Chondrocyte (in vitro differentiated cells): ENCODE measurements around the gene AMY2A. TPM values are rescaled to one million over a fixed set of nuclear protein-coding genes. Genes with fewer than 3 reads are reported as not detected.
"Not testable (repeated sequence)": the region's sequence is repeated elsewhere in the genome, so short reads cannot be mapped to it uniquely, and the experiment has no call there.

Experiments used
- DNase-seq: peaks from one replicate; pipeline ENCODE4 v3.0.0; 2021; ENCODE audit warnings: mixed read lengths, low spot score
- H3K27ac Mint-ChIP-seq: one replicate; pipeline ENCODE4 v1.8.0; 2021; ENCODE audit warnings: mild to moderate bottlenecking, moderate library complexity, mixed read lengths; ENCODE audit not compliant: unreplicated experiment
- H3K27me3 Mint-ChIP-seq: 2 replicates; pipeline ENCODE4 v1.8.0; 2021; ENCODE audit warnings: low read depth, mixed read lengths
- H3K36me3 Mint-ChIP-seq: 2 replicates; pipeline ENCODE4 v1.8.0; 2021; ENCODE audit warnings: low read depth, mixed read lengths
- H3K4me1 Mint-ChIP-seq: 2 replicates; pipeline ENCODE4 v1.8.0; 2021; ENCODE audit warnings: low read depth, mild to moderate bottlenecking, mixed read lengths
- H3K4me3 Mint-ChIP-seq: one replicate; pipeline ENCODE4 v1.8.0; 2021; ENCODE audit warnings: mild to moderate bottlenecking, moderate library complexity, mixed read lengths; ENCODE audit not compliant: unreplicated experiment
- H3K9me3 Mint-ChIP-seq: 2 replicates; pipeline ENCODE4 v1.8.0; 2021; ENCODE audit warnings: low read depth, mixed read lengths
- long read RNA-seq: library from polyadenylated mRNA; stranded (forward); transcript quantifications from one replicate; pipeline ENCODE4 v2.0.0, GENCODE V29; 2021
- total RNA-seq: library from RNA; stranded (reverse); gene quantifications from 3 replicates; pipeline ENCODE4 v1.2.1, GENCODE V29; 2021
- TF ChIP-seq, protein P1 (sequence below): fragments of 200-600 bp; sonication (generic); IDR thresholded peaks from 2 replicates; pipeline ENCODE4 v1.5.0; 2021; ENCODE audit warnings: antibody characterized with exemption, mild to moderate bottlenecking, moderate library complexity

The AMY2A gene
- not detected in 3 replicates for total RNA-seq
- long read RNA-seq = 0 reads

DNA sequence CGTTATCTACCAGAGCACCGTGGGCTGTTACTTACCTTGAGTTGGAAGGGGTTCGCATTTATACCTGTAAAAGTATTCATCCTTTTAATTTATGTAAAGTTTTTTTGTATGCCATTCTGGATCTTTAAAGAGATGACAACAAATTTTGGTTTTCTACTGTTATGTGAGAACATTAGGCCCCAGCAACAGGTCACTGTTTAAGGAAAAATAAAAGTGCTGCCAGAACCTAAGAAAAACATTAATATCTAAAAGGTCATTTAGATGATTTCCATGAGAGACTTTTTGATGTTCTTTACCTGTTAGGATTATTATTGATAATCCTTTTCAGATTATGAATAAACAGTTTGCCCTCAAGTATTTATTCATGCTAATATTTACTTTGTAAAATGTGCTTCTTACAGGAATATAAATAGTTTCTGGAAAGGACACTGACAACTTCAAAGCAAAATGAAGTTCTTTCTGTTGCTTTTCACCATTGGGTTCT, at the start of gene AMY2A:
AMY2A (plus strand) TSS at position 434 of the 484 bp plus-strand sequence; CDS start at position 448, 14 bp downstream.
- not testable (repeated sequence) for H3K9me3 Mint-ChIP-seq, H3K36me3 Mint-ChIP-seq, H3K4me3 Mint-ChIP-seq, H3K27ac Mint-ChIP-seq, DNase-seq, H3K4me1 Mint-ChIP-seq
- H3K27me3 Mint-ChIP-seq = peaks cover 11% of the 10 kb centered on the region

DNA sequence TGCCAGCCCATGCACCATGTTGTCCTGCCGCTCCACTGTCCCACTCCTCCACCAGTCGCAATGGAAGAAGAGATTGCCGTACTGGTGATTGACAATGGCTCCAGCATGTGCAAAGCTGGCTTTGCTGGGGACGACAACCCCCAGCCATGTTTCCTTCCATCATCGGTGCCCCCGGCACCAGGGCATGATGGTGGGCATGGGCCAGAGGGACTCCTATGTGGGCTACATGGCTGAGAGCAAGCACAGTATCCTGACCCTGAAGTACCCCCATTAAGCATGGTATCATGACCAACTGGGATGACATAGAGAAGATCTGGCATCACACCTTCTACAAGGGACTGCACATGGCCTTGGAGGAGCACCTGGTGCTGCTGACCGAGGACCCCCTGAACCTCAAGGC, 47.7 kb upstream of the AMY2A start:
- TF ChIP-seq, protein P1, sequence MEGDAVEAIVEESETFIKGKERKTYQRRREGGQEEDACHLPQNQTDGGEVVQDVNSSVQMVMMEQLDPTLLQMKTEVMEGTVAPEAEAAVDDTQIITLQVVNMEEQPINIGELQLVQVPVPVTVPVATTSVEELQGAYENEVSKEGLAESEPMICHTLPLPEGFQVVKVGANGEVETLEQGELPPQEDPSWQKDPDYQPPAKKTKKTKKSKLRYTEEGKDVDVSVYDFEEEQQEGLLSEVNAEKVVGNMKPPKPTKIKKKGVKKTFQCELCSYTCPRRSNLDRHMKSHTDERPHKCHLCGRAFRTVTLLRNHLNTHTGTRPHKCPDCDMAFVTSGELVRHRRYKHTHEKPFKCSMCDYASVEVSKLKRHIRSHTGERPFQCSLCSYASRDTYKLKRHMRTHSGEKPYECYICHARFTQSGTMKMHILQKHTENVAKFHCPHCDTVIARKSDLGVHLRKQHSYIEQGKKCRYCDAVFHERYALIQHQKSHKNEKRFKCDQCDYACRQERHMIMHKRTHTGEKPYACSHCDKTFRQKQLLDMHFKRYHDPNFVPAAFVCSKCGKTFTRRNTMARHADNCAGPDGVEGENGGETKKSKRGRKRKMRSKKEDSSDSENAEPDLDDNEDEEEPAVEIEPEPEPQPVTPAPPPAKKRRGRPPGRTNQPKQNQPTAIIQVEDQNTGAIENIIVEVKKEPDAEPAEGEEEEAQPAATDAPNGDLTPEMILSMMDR = no peak

DNA sequence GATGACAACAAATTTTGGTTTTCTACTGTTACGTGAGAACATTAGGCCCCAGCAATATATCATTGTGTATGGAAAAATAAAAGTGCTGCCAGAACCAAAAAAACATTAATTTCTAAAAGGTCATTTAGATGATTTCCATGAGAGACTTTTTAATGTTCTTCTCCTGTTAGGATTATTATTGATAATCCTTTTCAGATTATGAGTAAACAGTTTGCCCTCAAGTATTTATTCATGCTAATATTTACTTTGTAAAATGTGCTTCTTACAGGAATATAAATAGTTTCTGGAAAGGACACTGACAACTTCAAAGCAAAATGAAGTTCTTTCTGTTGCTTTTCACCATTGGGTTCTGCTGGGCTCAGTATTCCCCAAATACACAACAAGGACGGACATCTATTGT, 45.9 kb upstream of the AMY2A start, which contains the start of gene AMY2B:
AMY2B (plus strand) TSS at position 301 of the 400 bp plus-strand sequence; CDS start at position 315, 14 bp downstream.
- H3K4me3 Mint-ChIP-seq, H3K27me3 Mint-ChIP-seq, H3K27ac Mint-ChIP-seq, H3K36me3 Mint-ChIP-seq, H3K4me1 Mint-ChIP-seq, DNase-seq, H3K9me3 Mint-ChIP-seq: not testable (repeated sequence)

More for the DNA sequence above, 47.7 kb upstream of the AMY2A start:
- Mint-ChIP-seq H3K36me3 (no peaks in the 10 kb centered on the region), H3K9me3 (peaks cover 4% of the 10 kb centered on the region), H3K4me1 (no peaks in the 10 kb centered on the region), H3K4me3 (no peak overlapping the region), H3K27me3 (peaks cover 10% of the 10 kb centered on the region), H3K27ac (no peak overlapping the region)
- DNase-seq = no peak

DNA sequence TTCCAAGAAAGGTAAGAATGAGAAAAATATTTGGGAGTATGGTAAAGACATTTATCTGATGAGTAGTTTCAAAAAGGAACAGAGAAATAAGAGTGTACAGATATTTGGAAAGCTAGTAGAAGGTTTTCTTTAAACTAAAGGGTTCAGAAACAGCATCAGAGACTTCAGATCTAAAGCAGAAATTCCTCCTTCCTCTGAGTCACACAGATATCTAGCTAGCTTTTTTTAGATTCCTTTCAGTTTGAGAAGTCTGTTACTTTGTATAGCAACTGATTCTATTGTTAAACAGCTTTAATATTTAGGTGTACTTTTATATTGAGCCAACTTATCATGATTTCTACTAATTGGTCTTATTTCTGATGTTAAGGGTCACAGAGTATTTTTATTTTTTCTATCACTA, 41.2 kb upstream of the AMY2A start:
- DNase-seq = no peak
- Mint-ChIP-seq H3K9me3 (no peaks in the 10 kb centered on the region), H3K36me3 (no peaks in the 10 kb centered on the region)

DNA sequence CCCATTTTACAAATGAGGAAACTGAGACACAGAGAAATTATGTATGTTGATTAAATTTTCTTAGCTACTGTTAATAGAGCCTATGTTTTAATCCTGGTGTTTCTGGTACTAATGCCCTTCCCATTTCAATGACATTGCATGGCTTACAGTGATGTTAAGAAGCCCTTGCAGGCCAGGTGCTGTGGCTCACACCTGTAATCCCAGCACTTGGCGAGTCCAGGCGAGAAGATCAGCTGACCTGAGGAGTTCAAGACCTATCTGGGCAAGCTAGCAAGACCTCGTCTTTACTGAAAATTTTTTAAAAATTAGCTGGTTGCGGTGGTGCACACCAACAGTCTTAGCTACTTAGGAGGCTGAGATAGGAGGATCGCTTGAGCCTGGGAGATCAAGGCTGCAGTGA, 40.4 kb upstream of the AMY2A start:
- DNase-seq, H3K4me3 Mint-ChIP-seq, H3K4me1 Mint-ChIP-seq, H3K36me3 Mint-ChIP-seq, H3K27ac Mint-ChIP-seq, H3K9me3 Mint-ChIP-seq: not testable (repeated sequence)
- peaks cover 12% of the 10 kb centered on the region for H3K27me3 Mint-ChIP-seq

More for the DNA sequence above, 41.2 kb upstream of the AMY2A start:
- TF ChIP-seq, protein P1 = no peak
- Mint-ChIP-seq H3K27me3 (peaks cover 13% of the 10 kb centered on the region), H3K4me1 (peaks cover 6% of the 10 kb centered on the region), H3K4me3 (no peak overlapping the region), H3K27ac (no peak overlapping the region)

DNA sequence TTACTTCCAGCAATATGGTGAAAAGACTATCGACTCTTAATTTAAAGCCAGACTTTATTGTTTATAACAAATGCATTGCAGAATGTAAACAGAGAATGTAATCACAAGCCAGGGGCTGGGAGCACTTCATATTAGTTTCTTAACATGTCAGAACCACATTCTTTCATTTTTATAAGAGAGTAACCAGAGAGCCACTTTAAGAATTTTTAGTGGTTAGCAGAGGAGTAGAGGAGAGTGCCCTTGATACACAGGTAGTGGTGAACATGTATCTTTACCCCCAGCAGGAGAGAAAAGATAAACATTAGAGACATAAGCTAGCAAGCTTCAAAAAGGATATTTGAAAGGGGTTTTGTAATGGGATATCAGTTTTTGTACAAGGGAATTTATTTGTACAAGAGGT, 34.8 kb upstream of the AMY2A start:
- Mint-ChIP-seq H3K36me3 (no peaks in the 10 kb centered on the region), H3K9me3 (no peaks in the 10 kb centered on the region), H3K27me3 (peaks cover 16% of the 10 kb centered on the region), H3K27ac (no peak overlapping the region), H3K4me1 (no peaks in the 10 kb centered on the region), H3K4me3 (no peak overlapping the region)
- TF ChIP-seq, protein P1 = no peak
- no peak for DNase-seq

DNA sequence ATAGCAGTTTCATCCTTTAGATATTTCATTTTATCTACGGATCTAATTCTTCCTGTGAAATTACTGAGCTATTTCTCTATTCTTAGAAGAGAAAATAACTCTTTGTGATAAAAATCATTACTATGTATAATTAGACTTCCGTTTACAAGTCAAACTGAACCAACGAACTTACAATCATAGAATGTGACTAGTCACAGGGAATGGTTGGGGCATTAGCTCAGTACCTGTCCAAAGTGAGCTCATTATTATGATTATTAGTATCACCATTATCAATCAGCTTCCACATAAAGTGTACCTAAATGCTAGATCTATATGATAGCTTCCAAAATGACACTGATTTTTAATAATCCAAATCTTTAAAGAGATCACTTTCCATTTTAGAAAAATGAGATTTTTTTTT, 33.3 kb upstream of the AMY2A start:
- Mint-ChIP-seq H3K36me3 (no peaks in the 10 kb centered on the region), H3K4me1 (no peaks in the 10 kb centered on the region), H3K4me3 (no peak overlapping the region), H3K9me3 (no peaks in the 10 kb centered on the region), H3K27ac (no peak overlapping the region), H3K27me3 (peaks cover 17% of the 10 kb centered on the region)
- TF ChIP-seq, protein P1 = no peak
- no peak for DNase-seq
